WTC11 (cell line): ENCODE data around the gene NRN1.

Experiments
- SMAD3 ChIP-seq: sonication (generic); formaldehyde crosslinking; IDR thresholded peaks from 2 replicates; pipeline ENCODE4 v1.8.0; 2022; ENCODE audit warnings: missing genetic modification reagents, mild to moderate bottlenecking, borderline replicate concordance
- TF ChIP-seq, protein P1 (sequence below): sonication (generic); formaldehyde crosslinking; IDR thresholded peaks from 2 replicates; pipeline ENCODE4 v1.8.1; 2022; ENCODE audit warnings: low read depth, missing genetic modification reagents, borderline replicate concordance
- TF ChIP-seq, protein P2 (sequence below): sonication (generic); formaldehyde crosslinking; IDR thresholded peaks from 2 replicates; pipeline ENCODE4 v1.8.0; 2022; ENCODE audit warnings: mild to moderate bottlenecking, missing genetic modification reagents
- TF ChIP-seq, protein P3 (sequence below): fragments of 250-450 bp; sonication (Bioruptor Pico); IDR thresholded peaks from 2 replicates; pipeline ENCODE4 v1.9.0; 2021; ENCODE audit warnings: mild to moderate bottlenecking
- TF ChIP-seq, protein P4 (sequence below): fragments of 200-600 bp; IDR thresholded peaks from 2 replicates; pipeline ENCODE4 v1.8.0; 2022; ENCODE audit warnings: antibody characterized with exemption

DNA sequence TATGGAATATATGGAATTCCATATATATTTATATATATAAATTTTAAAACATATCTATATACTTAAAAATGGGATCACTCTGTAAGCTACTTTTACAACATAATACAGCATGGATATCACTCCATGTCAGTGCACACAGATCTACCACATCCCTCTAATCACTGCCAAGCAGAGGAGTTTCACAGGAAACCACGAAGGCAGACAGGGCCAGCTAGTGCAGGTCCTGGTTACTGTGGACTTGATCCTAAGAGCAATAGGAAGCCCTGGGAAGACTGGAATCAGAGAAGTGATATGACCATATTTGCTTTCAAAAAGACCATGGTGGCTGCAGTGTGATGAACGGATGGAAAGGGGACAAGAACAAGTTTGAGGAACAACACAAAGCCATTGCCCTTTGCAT is 40.0 kb upstream of the NRN1 start:
- TF ChIP-seq, protein P1, sequence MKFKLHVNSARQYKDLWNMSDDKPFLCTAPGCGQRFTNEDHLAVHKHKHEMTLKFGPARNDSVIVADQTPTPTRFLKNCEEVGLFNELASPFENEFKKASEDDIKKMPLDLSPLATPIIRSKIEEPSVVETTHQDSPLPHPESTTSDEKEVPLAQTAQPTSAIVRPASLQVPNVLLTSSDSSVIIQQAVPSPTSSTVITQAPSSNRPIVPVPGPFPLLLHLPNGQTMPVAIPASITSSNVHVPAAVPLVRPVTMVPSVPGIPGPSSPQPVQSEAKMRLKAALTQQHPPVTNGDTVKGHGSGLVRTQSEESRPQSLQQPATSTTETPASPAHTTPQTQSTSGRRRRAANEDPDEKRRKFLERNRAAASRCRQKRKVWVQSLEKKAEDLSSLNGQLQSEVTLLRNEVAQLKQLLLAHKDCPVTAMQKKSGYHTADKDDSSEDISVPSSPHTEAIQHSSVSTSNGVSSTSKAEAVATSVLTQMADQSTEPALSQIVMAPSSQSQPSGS (CRISPR knock-in tag), result no peak
- TF ChIP-seq, protein P2, sequence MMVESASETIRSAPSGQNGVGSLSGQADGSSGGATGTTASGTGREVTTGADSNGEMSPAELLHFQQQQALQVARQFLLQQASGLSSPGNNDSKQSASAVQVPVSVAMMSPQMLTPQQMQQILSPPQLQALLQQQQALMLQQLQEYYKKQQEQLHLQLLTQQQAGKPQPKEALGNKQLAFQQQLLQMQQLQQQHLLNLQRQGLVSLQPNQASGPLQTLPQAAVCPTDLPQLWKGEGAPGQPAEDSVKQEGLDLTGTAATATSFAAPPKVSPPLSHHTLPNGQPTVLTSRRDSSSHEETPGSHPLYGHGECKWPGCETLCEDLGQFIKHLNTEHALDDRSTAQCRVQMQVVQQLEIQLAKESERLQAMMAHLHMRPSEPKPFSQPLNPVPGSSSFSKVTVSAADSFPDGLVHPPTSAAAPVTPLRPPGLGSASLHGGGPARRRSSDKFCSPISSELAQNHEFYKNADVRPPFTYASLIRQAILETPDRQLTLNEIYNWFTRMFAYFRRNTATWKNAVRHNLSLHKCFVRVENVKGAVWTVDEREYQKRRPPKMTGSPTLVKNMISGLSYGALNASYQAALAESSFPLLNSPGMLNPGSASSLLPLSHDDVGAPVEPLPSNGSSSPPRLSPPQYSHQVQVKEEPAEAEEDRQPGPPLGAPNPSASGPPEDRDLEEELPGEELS (CRISPR knock-in tag), result no peak
- TF ChIP-seq, protein P3, sequence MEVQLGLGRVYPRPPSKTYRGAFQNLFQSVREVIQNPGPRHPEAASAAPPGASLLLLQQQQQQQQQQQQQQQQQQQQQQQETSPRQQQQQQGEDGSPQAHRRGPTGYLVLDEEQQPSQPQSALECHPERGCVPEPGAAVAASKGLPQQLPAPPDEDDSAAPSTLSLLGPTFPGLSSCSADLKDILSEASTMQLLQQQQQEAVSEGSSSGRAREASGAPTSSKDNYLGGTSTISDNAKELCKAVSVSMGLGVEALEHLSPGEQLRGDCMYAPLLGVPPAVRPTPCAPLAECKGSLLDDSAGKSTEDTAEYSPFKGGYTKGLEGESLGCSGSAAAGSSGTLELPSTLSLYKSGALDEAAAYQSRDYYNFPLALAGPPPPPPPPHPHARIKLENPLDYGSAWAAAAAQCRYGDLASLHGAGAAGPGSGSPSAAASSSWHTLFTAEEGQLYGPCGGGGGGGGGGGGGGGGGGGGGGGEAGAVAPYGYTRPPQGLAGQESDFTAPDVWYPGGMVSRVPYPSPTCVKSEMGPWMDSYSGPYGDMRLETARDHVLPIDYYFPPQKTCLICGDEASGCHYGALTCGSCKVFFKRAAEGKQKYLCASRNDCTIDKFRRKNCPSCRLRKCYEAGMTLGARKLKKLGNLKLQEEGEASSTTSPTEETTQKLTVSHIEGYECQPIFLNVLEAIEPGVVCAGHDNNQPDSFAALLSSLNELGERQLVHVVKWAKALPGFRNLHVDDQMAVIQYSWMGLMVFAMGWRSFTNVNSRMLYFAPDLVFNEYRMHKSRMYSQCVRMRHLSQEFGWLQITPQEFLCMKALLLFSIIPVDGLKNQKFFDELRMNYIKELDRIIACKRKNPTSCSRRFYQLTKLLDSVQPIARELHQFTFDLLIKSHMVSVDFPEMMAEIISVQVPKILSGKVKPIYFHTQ, result no peak
- no peak for TF ChIP-seq SMAD3
- TF ChIP-seq, protein P4, sequence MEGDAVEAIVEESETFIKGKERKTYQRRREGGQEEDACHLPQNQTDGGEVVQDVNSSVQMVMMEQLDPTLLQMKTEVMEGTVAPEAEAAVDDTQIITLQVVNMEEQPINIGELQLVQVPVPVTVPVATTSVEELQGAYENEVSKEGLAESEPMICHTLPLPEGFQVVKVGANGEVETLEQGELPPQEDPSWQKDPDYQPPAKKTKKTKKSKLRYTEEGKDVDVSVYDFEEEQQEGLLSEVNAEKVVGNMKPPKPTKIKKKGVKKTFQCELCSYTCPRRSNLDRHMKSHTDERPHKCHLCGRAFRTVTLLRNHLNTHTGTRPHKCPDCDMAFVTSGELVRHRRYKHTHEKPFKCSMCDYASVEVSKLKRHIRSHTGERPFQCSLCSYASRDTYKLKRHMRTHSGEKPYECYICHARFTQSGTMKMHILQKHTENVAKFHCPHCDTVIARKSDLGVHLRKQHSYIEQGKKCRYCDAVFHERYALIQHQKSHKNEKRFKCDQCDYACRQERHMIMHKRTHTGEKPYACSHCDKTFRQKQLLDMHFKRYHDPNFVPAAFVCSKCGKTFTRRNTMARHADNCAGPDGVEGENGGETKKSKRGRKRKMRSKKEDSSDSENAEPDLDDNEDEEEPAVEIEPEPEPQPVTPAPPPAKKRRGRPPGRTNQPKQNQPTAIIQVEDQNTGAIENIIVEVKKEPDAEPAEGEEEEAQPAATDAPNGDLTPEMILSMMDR, result no peak
